SKM-1 (cell line): ENCODE data around the gene LIMA1.
"Not testable (repeated sequence)": the region's sequence is repeated elsewhere in the genome, so short reads cannot be mapped to it uniquely, and the experiment has no call there.

Source experiments
- DNase-seq: peaks from one replicate; lab custom pipeline; 2025; ENCODE audit not compliant: unreplicated experiment; lab: John Stamatoyannopoulos, UW

LIMA1 gene

GRCh38 chr12:50188241-50188781 is 95.0 kb downstream of the LIMA1 start:
- DNase-seq: no peak

GRCh38 chr12:50187084-50187900 is 96.0 kb downstream of the LIMA1 start:
- no peak for DNase-seq

- DNase-seq: no peak
These were observed 96.6 kb downstream of the LIMA1 start for GRCh38 chr12:50186681-50187080.

- DNase-seq: no peak
These were observed 97.2 kb downstream of the LIMA1 start for GRCh38 chr12:50185970-50186663.

GRCh38 chr12:50185301-50185895 is 97.9 kb downstream of the LIMA1 start:
- DNase-seq: no peak

- DNase-seq: no peak
These were observed 99.1 kb downstream of the LIMA1 start for GRCh38 chr12:50184261-50184660.

GRCh38 chr12:50182461-50182860 is 100.9 kb downstream of the LIMA1 start:
- no peak for DNase-seq

GRCh38 chr12:50181691-50182090 is 101.6 kb downstream of the LIMA1 start:
- DNase-seq: no peak

GRCh38 chr12:50175716-50176026 is 107.6 kb downstream of the LIMA1 start:
- no peak for DNase-seq

GRCh38 chr12:50174971-50175715 is 108.2 kb downstream of the LIMA1 start:
- DNase-seq: no peak

- peak; percentile 84 for DNase-seq
These were observed 116.1 kb downstream of the LIMA1 start, which contains the start of gene CERS5 for GRCh38 chr12:50167049-50167828. CERS5 (minus strand) TSS chr12:50167369; CDS start chr12:50167297, 72 bp downstream.

GRCh38 chr12:50166799-50167048 is 116.6 kb downstream of the LIMA1 start:
- DNase-seq: no peak

GRCh38 chr12:50164963-50165362 is 118.4 kb downstream of the LIMA1 start:
- no peak for DNase-seq

- no peak for DNase-seq
These were observed 121.1 kb downstream of the LIMA1 start for GRCh38 chr12:50162230-50162629.

GRCh38 chr12:50160643-50161042 is 122.7 kb downstream of the LIMA1 start:
- DNase-seq: no peak

- no peak for DNase-seq
These were observed 126.1 kb downstream of the LIMA1 start for GRCh38 chr12:50157259-50157658.

GRCh38 chr12:50156641-50157040 is 126.7 kb downstream of the LIMA1 start:
- DNase-seq: no peak

GRCh38 chr12:50154947-50155346 is 128.4 kb downstream of the LIMA1 start:
- not testable (repeated sequence) for DNase-seq

GRCh38 chr12:50151047-50151687 is 132.2 kb downstream of the LIMA1 start:
- DNase-seq: no peak

GRCh38 chr12:50149311-50149710 is 134.0 kb downstream of the LIMA1 start:
- DNase-seq: no peak
